Ureter (tissue), 1 donor: ENCODE measurements around the gene ASF1B. TPM values are rescaled to one million over a fixed set of nuclear protein-coding genes. Genes with fewer than 3 reads are reported as not detected.
"Not testable (repeated sequence)": the region's sequence is repeated elsewhere in the genome, so short reads cannot be mapped to it uniquely, and the experiment has no call there.

Experiments
- DNase-seq: peaks from one replicate; pipeline ENCODE4 v3.0.0-alpha.2; 2020; ENCODE audit warnings: low spot score
- total RNA-seq: library from RNA; stranded (reverse); gene quantifications from one replicate; pipeline ENCODE4 v1.2.4, GENCODE V29; 2023
- donor health status: DM: yes; HTN: yes; CAD: no.

The ASF1B gene
- total RNA-seq, 1 donor from 2014 or later: 1.5 TPM

GRCh38 chr19:14160017-14160703 lies 23.8 kb upstream of the ASF1B start:
- DNase-seq: no peak

- no peak for DNase-seq
Observed at GRCh38 chr19:14159059-14159458, 22.7 kb upstream of the ASF1B start.

- DNase-seq: no peak
Observed at GRCh38 chr19:14158276-14159023, 22.1 kb upstream of the ASF1B start.

- no peak for DNase-seq
Observed at GRCh38 chr19:14156971-14157717, 20.8 kb upstream of the ASF1B start.

GRCh38 chr19:14156122-14156521 lies 19.7 kb upstream of the ASF1B start:
- DNase-seq: no peak

- no peak for DNase-seq
Observed at GRCh38 chr19:14155371-14155770, 19.0 kb upstream of the ASF1B start.

- DNase-seq: no peak
Observed at GRCh38 chr19:14152713-14153112, 16.3 kb upstream of the ASF1B start.

- no peak for DNase-seq
Observed at GRCh38 chr19:14150770-14151661, 14.6 kb upstream of the ASF1B start.

- DNase-seq: no peak
Observed at GRCh38 chr19:14150041-14150769, 13.8 kb upstream of the ASF1B start.

GRCh38 chr19:14149509-14149994 lies 13.2 kb upstream of the ASF1B start:
- peak; percentile 84 for DNase-seq

- DNase-seq: no peak
Observed at GRCh38 chr19:14148751-14149410, 12.5 kb upstream of the ASF1B start.

- peak; percentile 83 for DNase-seq
Observed at GRCh38 chr19:14147797-14148605, 11.6 kb upstream of the ASF1B start.

GRCh38 chr19:14146789-14147216 lies 10.4 kb upstream of the ASF1B start:
- no peak for DNase-seq

- DNase-seq: not testable (repeated sequence)
Observed at GRCh38 chr19:14146169-14146568, 9.8 kb upstream of the ASF1B start.

GRCh38 chr19:14145381-14145780 lies 9.0 kb upstream of the ASF1B start:
- no peak for DNase-seq

GRCh38 chr19:14142262-14143190 lies 6.1 kb upstream of the ASF1B start:
- no peak for DNase-seq

GRCh38 chr19:14141041-14141440 lies 4.7 kb upstream of the ASF1B start:
- DNase-seq: no peak

GRCh38 chr19:14139944-14140343 lies 3.6 kb upstream of the ASF1B start:
- DNase-seq: no peak
